GM13976 (cell line): ENCODE results near the gene FBXO44.

Experiments
- DNase-seq: peaks from one replicate; pipeline ENCODE4 v3.0.0; 2012; ENCODE audit warnings: low spot score
- in situ Hi-C: fragments of 300-500 bp; cut with MboI; formaldehyde crosslinking; loops from one replicate; pipeline ENCODE4 v1.12.0; 2022; ENCODE audit warnings: low sequenced_read_pairs, mixed read lengths, inconsistent platforms; ENCODE audit not compliant: unreplicated experiment
- TF ChIP-seq, protein P1 (sequence below): IDR thresholded peaks from 2 replicates; pipeline ENCODE4 v1.5.1; 2012; ENCODE audit warnings: borderline replicate concordance, mild to moderate bottlenecking; ENCODE audit not compliant: insufficient read depth; ENCODE audit errors: extremely low read depth, missing control alignments, control extremely low read depth

FBXO44 gene

DNA sequence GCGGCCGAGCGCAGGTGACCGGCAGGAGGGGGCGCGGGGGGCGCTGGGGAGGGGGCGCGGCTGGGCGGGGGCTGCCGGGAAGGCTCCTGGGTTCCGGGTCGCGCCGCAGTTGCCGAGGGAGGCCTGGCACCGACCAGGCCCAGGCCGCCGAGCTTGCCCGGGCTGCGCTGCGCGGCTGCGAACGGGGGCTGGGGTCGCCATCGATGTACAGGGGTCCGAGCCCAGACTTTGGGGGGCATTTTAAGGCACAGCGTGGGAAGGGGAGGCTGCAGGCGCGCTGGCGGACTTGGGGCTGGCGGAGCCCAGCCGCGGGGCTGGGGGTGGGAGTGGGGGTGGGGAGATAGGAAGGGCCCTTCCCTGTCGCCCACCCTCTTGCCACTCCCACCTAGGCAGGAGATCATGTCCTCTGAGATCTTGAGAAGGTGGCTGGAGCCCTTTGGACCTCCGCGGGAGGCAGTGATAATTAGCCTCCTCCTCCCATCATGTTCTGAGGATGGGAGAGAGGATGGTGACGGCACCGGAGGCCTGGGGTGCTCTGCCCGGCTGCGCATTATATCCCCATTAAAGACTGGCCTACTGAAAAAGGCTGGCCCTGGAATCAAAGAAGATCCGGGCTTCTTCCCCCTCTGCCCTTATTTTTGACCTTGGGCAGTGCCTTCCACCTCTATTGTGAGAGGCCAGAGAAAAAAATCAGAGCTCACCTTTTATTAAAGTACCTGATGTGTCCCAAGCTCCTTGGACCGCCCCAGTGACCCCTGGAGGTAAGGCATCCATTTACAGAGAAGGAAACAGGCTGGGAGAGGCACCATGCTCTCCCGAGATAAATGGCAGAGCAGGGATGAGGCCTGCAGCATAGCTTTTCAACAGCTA, 497 bp downstream of the FBXO44 start:
- DNase-seq: no peak
- in situ Hi-C loops: loop anchor here (10.0 kb wide), 1 partner anchor 60 kb away; no protein-coding TSS in a partner anchor
- TF ChIP-seq, protein P1, sequence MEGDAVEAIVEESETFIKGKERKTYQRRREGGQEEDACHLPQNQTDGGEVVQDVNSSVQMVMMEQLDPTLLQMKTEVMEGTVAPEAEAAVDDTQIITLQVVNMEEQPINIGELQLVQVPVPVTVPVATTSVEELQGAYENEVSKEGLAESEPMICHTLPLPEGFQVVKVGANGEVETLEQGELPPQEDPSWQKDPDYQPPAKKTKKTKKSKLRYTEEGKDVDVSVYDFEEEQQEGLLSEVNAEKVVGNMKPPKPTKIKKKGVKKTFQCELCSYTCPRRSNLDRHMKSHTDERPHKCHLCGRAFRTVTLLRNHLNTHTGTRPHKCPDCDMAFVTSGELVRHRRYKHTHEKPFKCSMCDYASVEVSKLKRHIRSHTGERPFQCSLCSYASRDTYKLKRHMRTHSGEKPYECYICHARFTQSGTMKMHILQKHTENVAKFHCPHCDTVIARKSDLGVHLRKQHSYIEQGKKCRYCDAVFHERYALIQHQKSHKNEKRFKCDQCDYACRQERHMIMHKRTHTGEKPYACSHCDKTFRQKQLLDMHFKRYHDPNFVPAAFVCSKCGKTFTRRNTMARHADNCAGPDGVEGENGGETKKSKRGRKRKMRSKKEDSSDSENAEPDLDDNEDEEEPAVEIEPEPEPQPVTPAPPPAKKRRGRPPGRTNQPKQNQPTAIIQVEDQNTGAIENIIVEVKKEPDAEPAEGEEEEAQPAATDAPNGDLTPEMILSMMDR: no peak

DNA sequence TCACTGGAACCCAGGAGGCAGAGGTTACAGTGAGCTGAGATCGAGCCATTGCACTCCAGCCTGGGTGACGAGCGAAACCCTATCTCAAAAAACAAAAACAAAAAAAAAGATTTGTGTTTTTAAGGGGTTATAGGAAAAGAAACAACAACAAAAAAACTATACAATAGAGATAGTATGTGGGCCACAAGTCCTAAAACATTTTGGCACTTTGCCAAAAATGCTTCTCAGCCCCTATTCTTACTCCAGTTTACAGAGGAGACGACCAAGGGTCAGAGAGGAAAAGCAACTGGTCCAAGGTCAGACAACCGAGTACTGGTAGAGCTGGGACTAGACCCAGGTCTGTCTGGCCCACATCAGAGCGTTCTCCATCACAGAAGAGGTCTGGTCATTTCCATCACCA, 3.0 kb downstream of the FBXO44 start:
- no peak for DNase-seq
- TF ChIP-seq, protein P1: no peak
- in situ Hi-C loops: loop anchor here (10.0 kb wide), 1 partner anchor 57 kb away; no protein-coding TSS in a partner anchor

DNA sequence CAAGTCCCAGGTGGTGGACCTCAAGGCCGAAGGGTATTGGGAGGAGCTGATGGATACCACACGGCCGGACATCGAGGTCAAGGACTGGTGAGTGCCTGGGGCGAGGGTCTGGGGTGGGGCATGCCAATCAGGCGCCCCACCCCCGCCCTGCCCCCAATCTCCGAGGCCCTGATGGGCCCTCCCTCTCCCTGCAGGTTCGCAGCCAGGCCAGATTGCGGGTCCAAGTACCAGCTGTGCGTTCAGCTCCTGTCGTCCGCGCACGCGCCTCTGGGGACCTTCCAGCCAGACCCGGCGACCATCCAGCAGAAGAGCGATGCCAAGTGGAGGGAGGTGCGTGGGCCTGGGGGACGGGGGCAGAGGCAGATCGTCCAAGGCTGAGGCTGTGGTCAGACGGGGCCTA, 3.9 kb downstream of the FBXO44 start:
- in situ Hi-C loops: loop anchor here (10.0 kb wide), 1 partner anchor 56 kb away; no protein-coding TSS in a partner anchor
- no peak for DNase-seq
- TF ChIP-seq, protein P1: no peak

DNA sequence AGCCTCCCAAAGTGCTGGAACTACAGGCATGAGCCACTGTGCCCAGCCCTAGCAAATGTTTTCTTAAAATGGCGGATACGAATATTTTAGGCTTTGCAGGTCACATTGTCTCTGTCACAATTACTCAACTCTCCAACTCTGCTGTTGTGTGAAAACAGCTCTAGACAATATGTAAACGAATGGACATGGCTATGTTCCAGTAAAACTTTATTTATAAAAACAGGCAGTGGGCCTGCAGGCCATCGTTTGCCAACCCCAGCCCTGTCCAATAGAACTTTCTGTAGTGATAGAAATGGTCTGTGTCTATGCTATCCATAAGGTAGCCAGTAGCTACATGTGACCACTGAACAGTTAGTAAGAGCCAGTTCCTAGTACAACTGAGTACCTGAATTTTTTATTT, 5.1 kb downstream of the FBXO44 start:
- TF ChIP-seq, protein P1: no peak
- no peak for DNase-seq
- in situ Hi-C loops: loop anchor here (10.0 kb wide), 1 partner anchor 55 kb away; no protein-coding TSS in a partner anchor

DNA sequence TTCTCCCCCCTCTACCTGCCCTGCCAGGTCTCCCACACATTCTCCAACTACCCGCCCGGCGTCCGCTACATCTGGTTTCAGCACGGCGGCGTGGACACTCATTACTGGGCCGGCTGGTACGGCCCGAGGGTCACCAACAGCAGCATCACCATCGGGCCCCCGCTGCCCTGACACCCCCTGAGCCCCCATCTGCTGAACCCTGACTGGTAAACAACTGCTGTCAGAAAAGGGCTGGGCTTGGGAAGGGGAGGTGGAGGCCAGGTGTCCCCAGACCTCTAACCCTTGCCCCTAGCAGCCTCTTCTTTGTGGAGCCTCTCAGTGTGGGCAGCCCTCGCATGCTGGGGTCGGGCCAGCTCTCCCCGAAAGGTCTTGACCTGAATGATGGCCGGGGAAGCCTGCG, 6.4 kb downstream of the FBXO44 start:
- in situ Hi-C loops: no loop called here
- TF ChIP-seq, protein P1: no peak
- no peak for DNase-seq

DNA sequence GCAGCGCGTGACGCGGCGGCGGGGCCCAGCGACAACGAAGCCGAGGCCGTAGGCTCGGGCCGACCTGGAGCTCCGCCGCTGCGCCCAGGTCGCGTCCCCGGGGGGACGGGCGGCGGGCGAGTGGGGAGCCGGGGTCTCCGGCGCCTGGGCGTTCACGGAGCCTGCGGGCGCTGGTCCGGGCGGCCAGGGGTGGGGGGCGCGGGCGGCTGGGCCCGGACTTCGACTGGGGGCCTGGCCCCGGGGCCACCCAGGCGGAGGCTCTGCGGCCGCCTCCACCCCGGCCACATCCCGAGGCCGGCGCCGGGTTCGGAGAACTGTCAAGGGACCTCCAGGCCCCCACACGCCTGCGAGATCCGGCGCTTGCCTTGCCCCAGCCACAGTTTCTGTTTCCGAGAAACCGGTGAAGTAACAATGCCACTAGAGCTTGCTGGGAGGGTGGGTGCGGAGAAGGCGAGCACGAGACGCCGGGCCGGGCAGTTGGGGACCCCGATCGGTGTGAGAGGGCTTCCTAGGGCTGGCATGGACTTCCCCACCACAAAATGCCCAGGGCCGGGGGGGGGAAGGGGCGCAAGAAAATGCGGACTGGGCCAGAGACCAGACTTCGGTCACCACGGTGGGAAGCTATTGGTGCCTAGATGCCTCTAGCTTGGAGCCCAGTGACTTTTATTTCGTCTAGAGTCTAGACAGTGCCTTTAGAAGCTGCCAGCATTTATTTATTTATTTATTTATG, 9.8 kb downstream of the FBXO44 start:
- in situ Hi-C loops: no loop called here
- TF ChIP-seq, protein P1: no peak
- peak; percentile 77 for DNase-seq
